B cell (primary cell): ENCODE results near the gene FGL2. TPM values are rescaled to one million over a fixed set of nuclear protein-coding genes. Genes with fewer than 3 reads are reported as not detected.

ENCODE experiments used
- ATAC-seq: fragments of 200-7000 bp; cut with Tn5 transposase; one replicate; pipeline ENCODE4 v1.10.0; 2021; ENCODE audit warnings: low read depth, mild to moderate bottlenecking, moderate number of reproducible peaks, moderate library complexity
- CTCF ChIA-PET: fragments of 350-600 bp; sonication (Branson Sonifier 250); formaldehyde crosslinking; loops from one replicate; lab custom pipeline; 2021; ENCODE audit warnings: antibody characterized with exemption, inconsistent platforms; lab: Charles Lee
- POLR2A ChIA-PET: fragments of 350-600 bp; sonication (Branson Sonifier 250); formaldehyde crosslinking; loops from one replicate; lab custom pipeline; 2021; ENCODE audit warnings: antibody characterized with exemption; lab: Charles Lee
- DNase-seq: peaks from one replicate; pipeline ENCODE4 v3.0.0; 2013
- H2AFZ ChIP-seq: 2 replicates; pipeline ENCODE4 v1.6.1; 2012; ENCODE audit warnings: mild to moderate bottlenecking, low read depth, low read length; ENCODE audit not compliant: insufficient read depth, poor library complexity, severe bottlenecking
- H3K27ac ChIP-seq, 2 donors: 1 replicate in 1 of 2; 2 replicates in 1 of 2; pipeline ENCODE4 v1.5.1; 2012 to 2013; ENCODE audit warnings: low read length in 2 of 2, mild to moderate bottlenecking in 2 of 2, moderate library complexity in 1 of 2
- H3K27me3 ChIP-seq, 4 experiments: fragments of 200-600 bp in 1 of 4; sonication (generic) in 1 of 4; replicated peaks in 1 of 4; 1 replicate in 2 of 4; 2 replicates in 2 of 4; pipeline versions ENCODE4 v1.6.1 to v1.7.0; 2013 to 2016; ENCODE audit warnings: low read length in 3 of 4, mild to moderate bottlenecking in 2 of 4, mixed read lengths in 1 of 4, moderate library complexity in 1 of 4; ENCODE audit not compliant: insufficient read depth in 4 of 4, control insufficient read depth in 3 of 4; ENCODE audit errors: control extremely low read depth in 1 of 4
- H3K36me3 ChIP-seq, 2 experiments: replicated peaks in 1 of 2; 1 replicate in 1 of 2; 2 replicates in 1 of 2; pipeline versions ENCODE4 v1.6.1 to v1.7.1; 2013; ENCODE audit warnings: low read length in 1 of 2; ENCODE audit not compliant: insufficient read depth in 2 of 2, control insufficient read depth in 1 of 2; ENCODE audit errors: control extremely low read depth in 1 of 2, extremely low read depth in 1 of 2
- H3K4me1 ChIP-seq, 2 donors: fragments of 200-600 bp in 1 of 2; sonication (generic) in 1 of 2; 1 replicate in 1 of 2; 2 replicates in 1 of 2; pipeline versions ENCODE4 v1.5.1 to v1.6.1; 2013 to 2017; ENCODE audit warnings: low read length in 2 of 2; ENCODE audit not compliant: control insufficient read depth in 2 of 2, insufficient read depth in 2 of 2
- H3K4me2 ChIP-seq: replicated peaks from 2 replicates; pipeline ENCODE3; 2012; ENCODE audit warnings: mild to moderate bottlenecking, low read depth, low read length; ENCODE audit not compliant: poor library complexity, severe bottlenecking
- H3K4me3 ChIP-seq, 5 experiments: fragments of 200-600 bp in 1 of 5; sonication (generic) in 1 of 5; 1 replicate in 3 of 5; 2 replicates in 2 of 5; pipeline versions ENCODE4 v1.5.1 to v1.7.0; 2011 to 2016; ENCODE audit warnings: low read length in 4 of 5, mild to moderate bottlenecking in 4 of 5, low read depth in 2 of 5, control low read depth in 1 of 5, moderate library complexity in 1 of 5; ENCODE audit not compliant: insufficient read depth in 1 of 5; ENCODE audit errors: control extremely low read depth in 1 of 5, extremely low read depth in 1 of 5
- H3K79me2 ChIP-seq: fragments of 200-600 bp; sonication (generic); one replicate; pipeline ENCODE4 v1.6.0; 2016; ENCODE audit warnings: low read length; ENCODE audit not compliant: control insufficient read depth, insufficient read depth
- H3K9ac ChIP-seq: fragments of 200-600 bp; sonication (generic); 2 replicates; pipeline ENCODE4 v1.6.1; 2017; ENCODE audit warnings: mild to moderate bottlenecking, low read length, moderate library complexity
- H3K9me3 ChIP-seq, 3 donors: one replicate each; pipeline versions ENCODE4 v1.6.1 to v1.7.1; 2013; ENCODE audit warnings: low read length in 2 of 3; ENCODE audit not compliant: control insufficient read depth in 2 of 3, insufficient read depth in 1 of 3; ENCODE audit errors: control extremely low read depth in 1 of 3
- H4K20me1 ChIP-seq: 2 replicates; pipeline ENCODE4 v1.6.0; 2012; ENCODE audit warnings: mild to moderate bottlenecking, low read length; ENCODE audit not compliant: insufficient read depth, control insufficient read depth, poor library complexity, severe bottlenecking
- H3K27ac Mint-ChIP-seq: one replicate; pipeline ENCODE4 v1.8.0; 2021; ENCODE audit warnings: mixed read lengths
- H3K27me3 Mint-ChIP-seq: one replicate; pipeline ENCODE4 v1.8.0; 2021; ENCODE audit warnings: mixed read lengths
- H3K4me1 Mint-ChIP-seq: one replicate; pipeline ENCODE4 v1.8.0; 2021; ENCODE audit warnings: mixed read lengths
- H3K4me3 Mint-ChIP-seq: one replicate; pipeline ENCODE4 v1.8.0; 2021; ENCODE audit warnings: mixed read lengths
- H3K9me3 Mint-ChIP-seq: one replicate; pipeline ENCODE4 v1.8.0; 2022; ENCODE audit warnings: mixed read lengths; ENCODE audit not compliant: insufficient read depth
- EZH2 ChIP-seq: IDR thresholded peaks from 2 replicates; pipeline ENCODE4 v1.6.1; 2012; ENCODE audit warnings: borderline replicate concordance, low read depth, mild to moderate bottlenecking, moderate library complexity, low read length; ENCODE audit not compliant: insufficient read depth, poor library complexity, severe bottlenecking
- WGBS: methylation state at CpG from one replicate; pipeline ENCODE4 v1.1.5; 2013; ENCODE audit warnings: missing lambda C conversion rate; ENCODE audit not compliant: insufficient coverage; 5-methylcytosine and 5-hydroxymethylcytosine counted together
- intact Hi-C: fragments of 100-400 bp; cut with micrococcal nuclease; formaldehyde crosslinking; loops from one replicate; pipeline ENCODE4 v1.10.0; 2022
- polyA plus RNA-seq: library from polyadenylated mRNA; depleted of rRNA; stranded (reverse); fragments of >200 nt; gene quantifications from 2 replicates; pipeline ENCODE4 v1.2.3, GENCODE V29; 2012
- total RNA-seq, 2 donors: library from RNA; stranded (reverse); fragments of 120-200 nt in 1 of 2; gene quantifications; 1 replicate in 1 of 2; 2 replicates in 1 of 2; pipeline versions ENCODE4 v1.2.3 to v1.2.4, GENCODE V29; 2013 to 2022
- TF ChIP-seq, protein P1 (sequence below): fragments of 200-600 bp; IDR thresholded peaks from one replicate; pipeline ENCODE4 v1.8.0; 2022; ENCODE audit warnings: antibody characterized with exemption, mild to moderate bottlenecking

FGL2 gene
- total and polyA plus RNA-seq, 2 donors (not counting 1 experiment from before 2014, with no cell fraction given): 2.1 to 7.0 TPM

DNA sequence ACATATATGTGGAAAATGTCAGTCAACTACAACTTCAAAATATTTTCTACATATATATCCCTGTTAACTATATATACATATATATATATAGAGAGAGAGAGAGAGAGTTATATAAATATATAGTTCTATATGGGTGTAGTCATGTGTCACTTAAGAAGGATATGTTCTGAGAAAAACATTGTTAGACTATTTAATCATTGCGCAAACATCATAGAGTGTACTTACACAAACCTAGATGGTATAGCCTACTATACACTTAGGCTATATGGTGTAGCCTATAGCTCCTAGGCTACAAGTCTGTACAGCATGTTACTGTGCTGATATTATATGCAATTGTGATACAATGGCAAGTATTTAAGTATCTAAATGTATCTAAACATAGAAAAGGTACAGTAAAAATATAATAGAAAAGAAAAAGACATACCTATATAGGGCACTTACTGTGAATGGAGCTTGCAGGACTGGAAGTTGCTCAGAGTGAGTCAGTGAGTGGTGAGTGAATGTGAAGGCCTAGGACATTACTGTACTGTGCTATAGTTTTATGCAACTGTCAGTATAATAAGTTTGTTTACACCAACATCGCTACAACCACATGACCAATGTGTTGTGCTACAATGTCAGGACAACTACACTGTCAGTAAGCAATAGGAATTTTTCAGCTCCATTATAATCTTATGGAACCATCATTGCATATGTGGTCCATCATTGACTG lies 18.0 kb upstream of the FGL2 start:
- Histone ChIP-seq H3K9ac (no peak overlapping the region), H3K4me2 (no peak overlapping the region), H3K9me3 (peaks cover 0 to 10% (median 5%) of the 10 kb centered on the region in 3 donors), H3K79me2 (no peaks in the 10 kb centered on the region), H3K27ac (no peak overlapping the region), H3K4me3 (no peak overlapping the region), H2AFZ (no peak overlapping the region), H3K36me3 (no peaks in the 10 kb centered on the region), H3K4me1 (no peaks in the 10 kb centered on the region), H4K20me1 (no peaks in the 10 kb centered on the region), H3K27me3 (no peaks in the 10 kb centered on the region)
- no peak for DNase-seq
- intact Hi-C loops: no loop called here
- H3K27me3 Mint-ChIP-seq: no peaks in the 10 kb centered on the region
- CTCF ChIA-PET: interaction anchor here (1.8 kb wide), 1 partner anchor 29 kb away, joined by 6 read pairs; no protein-coding TSS in a partner anchor
- WGBS: no CpG with 5 or more reads among the region's 2 CpGs
- POLR2A ChIA-PET: no interaction called here
- peaks cover 3% of the 10 kb centered on the region for H3K9me3 Mint-ChIP-seq
- no peak overlapping the region for H3K27ac Mint-ChIP-seq
- H3K4me1 Mint-ChIP-seq: peaks cover 2% of the 10 kb centered on the region
- H3K4me3 Mint-ChIP-seq: no peak overlapping the region
- TF ChIP-seq EZH2: no peak
- TF ChIP-seq, protein P1, sequence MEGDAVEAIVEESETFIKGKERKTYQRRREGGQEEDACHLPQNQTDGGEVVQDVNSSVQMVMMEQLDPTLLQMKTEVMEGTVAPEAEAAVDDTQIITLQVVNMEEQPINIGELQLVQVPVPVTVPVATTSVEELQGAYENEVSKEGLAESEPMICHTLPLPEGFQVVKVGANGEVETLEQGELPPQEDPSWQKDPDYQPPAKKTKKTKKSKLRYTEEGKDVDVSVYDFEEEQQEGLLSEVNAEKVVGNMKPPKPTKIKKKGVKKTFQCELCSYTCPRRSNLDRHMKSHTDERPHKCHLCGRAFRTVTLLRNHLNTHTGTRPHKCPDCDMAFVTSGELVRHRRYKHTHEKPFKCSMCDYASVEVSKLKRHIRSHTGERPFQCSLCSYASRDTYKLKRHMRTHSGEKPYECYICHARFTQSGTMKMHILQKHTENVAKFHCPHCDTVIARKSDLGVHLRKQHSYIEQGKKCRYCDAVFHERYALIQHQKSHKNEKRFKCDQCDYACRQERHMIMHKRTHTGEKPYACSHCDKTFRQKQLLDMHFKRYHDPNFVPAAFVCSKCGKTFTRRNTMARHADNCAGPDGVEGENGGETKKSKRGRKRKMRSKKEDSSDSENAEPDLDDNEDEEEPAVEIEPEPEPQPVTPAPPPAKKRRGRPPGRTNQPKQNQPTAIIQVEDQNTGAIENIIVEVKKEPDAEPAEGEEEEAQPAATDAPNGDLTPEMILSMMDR: no peak
- no peak for ATAC-seq

DNA sequence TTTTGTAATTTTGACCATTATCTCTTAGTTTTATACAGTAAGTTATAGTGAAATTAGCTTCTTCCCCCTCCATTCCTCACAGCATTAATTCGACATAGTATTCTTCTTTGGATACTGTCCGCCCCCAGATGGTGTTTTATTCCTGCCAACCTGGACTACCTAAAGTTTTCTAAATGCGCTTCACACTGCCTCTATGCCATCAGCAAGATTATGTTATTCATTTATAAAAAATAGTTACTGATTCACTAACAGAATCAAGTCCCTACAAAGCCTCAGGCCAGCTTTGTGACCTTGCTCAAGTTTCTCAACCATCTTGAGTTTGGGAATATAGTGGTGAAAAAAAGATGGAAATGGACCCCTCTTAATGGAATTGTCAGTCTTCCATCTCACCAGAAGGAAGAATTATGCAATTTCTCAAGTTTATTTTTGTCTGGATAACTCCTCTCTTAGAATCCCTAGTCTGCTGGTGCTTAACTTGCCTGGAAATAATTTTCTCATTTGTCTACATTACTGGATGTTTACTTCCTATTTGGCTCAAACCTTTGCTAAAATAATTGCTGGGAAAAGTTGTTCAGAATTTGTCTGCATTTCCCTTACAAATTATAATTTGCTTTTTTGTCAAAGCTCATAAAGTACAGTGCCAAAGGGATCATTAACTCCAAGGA lies 16.7 kb upstream of the FGL2 start:
- H3K27ac Mint-ChIP-seq: no peak overlapping the region
- H3K36me3 ChIP-seq: no peaks in the 10 kb centered on the region
- ChIA-PET CTCF (interaction anchor here (1.8 kb wide), 1 partner anchor 30 kb away, joined by 6 read pairs; no protein-coding TSS in a partner anchor), POLR2A (no interaction called here)
- intact Hi-C loops: no loop called here
- no peaks in the 10 kb centered on the region for H4K20me1 ChIP-seq
- H3K27me3 ChIP-seq: no peaks in the 10 kb centered on the region
- DNase-seq (no peak), ATAC-seq (no peak)
- H3K4me1 Mint-ChIP-seq: no peaks in the 10 kb centered on the region
- WGBS: no CpG with 5 or more reads among the region's 3 CpGs
- no peaks in the 10 kb centered on the region for H3K4me1 ChIP-seq
- no peaks in the 10 kb centered on the region for H3K79me2 ChIP-seq
- peaks cover 0 to 10% (median 5%) of the 10 kb centered on the region in 3 donors for H3K9me3 ChIP-seq
- H3K27ac ChIP-seq: no peak overlapping the region
- H3K9me3 Mint-ChIP-seq: peaks cover 3% of the 10 kb centered on the region
- H3K27me3 Mint-ChIP-seq: no peaks in the 10 kb centered on the region
- no peak overlapping the region for H3K4me3 Mint-ChIP-seq
- TF ChIP-seq, protein P1: no peak
- TF ChIP-seq EZH2: no peak
- H3K4me3 ChIP-seq: no peak overlapping the region
- no peak overlapping the region for H2AFZ ChIP-seq
- no peak overlapping the region for H3K9ac ChIP-seq
- H3K4me2 ChIP-seq: no peak overlapping the region
